Thoracic aorta (tissue), 2 donors: Measurements from ENCODE around the gene H19. TPM values are rescaled to one million over a fixed set of nuclear protein-coding genes. Genes with fewer than 3 reads are reported as not detected.

Experiments used
- ATAC-seq: fragments of 150-250 bp; one replicate; pipeline ENCODE4 v1.8.0; 2017; ENCODE audit warnings: low read depth; ENCODE audit not compliant: insufficient number of reproducible peaks, low FRiP score
- DNase-seq: peaks from one replicate; pipeline ENCODE4 v3.0.0-alpha.2; 2020; ENCODE audit warnings: low spot score
- H3K27ac ChIP-seq, 2 donors: fragments of 200-600 bp; sonication (generic); 1 replicate in 1 of 2; 2 replicates in 1 of 2; pipeline ENCODE4 v1.5.1; 2016; ENCODE audit warnings: mild to moderate bottlenecking in 2 of 2, moderate library complexity in 2 of 2
- H3K27me3 ChIP-seq: fragments of 200-600 bp; sonication (generic); replicated peaks from 2 replicates; pipeline ENCODE4 v1.6.0; 2016; ENCODE audit warnings: mild to moderate bottlenecking; ENCODE audit not compliant: insufficient read depth
- H3K36me3 ChIP-seq: fragments of 200-600 bp; sonication (generic); one replicate; pipeline ENCODE4 v1.5.1; 2016
- H3K4me1 ChIP-seq, 2 donors: fragments of 200-600 bp; sonication (generic); 1 replicate in 1 of 2; 2 replicates in 1 of 2; pipeline versions ENCODE4 v1.5.1 to v1.6.0; 2016; ENCODE audit warnings: low read depth in 2 of 2, mild to moderate bottlenecking in 1 of 2; ENCODE audit not compliant: control insufficient read depth in 1 of 2
- H3K4me3 ChIP-seq: fragments of 200-600 bp; sonication (generic); 2 replicates; pipeline ENCODE4 v1.5.1; 2016; ENCODE audit warnings: mild to moderate bottlenecking
- H3K9me3 ChIP-seq: fragments of 200-600 bp; sonication (generic); 2 replicates; pipeline ENCODE4 v1.5.1; 2016
- CTCF ChIP-seq: fragments of 200-600 bp; sonication (generic); IDR thresholded peaks from one replicate; pipeline ENCODE4 v1.5.1; 2019; ENCODE audit warnings: antibody characterized with exemption
- total RNA-seq, 2 donors: library from RNA; depleted of rRNA; stranded (reverse); fragments of >200 nt; gene quantifications; one replicate each; pipeline versions ENCODE4 v1.1.0 to v1.2.3, GENCODE V29; 2016

The H19 gene
- total RNA-seq, 2 donors from 2014 or later: 85.4 to 85.8 TPM

DNA sequence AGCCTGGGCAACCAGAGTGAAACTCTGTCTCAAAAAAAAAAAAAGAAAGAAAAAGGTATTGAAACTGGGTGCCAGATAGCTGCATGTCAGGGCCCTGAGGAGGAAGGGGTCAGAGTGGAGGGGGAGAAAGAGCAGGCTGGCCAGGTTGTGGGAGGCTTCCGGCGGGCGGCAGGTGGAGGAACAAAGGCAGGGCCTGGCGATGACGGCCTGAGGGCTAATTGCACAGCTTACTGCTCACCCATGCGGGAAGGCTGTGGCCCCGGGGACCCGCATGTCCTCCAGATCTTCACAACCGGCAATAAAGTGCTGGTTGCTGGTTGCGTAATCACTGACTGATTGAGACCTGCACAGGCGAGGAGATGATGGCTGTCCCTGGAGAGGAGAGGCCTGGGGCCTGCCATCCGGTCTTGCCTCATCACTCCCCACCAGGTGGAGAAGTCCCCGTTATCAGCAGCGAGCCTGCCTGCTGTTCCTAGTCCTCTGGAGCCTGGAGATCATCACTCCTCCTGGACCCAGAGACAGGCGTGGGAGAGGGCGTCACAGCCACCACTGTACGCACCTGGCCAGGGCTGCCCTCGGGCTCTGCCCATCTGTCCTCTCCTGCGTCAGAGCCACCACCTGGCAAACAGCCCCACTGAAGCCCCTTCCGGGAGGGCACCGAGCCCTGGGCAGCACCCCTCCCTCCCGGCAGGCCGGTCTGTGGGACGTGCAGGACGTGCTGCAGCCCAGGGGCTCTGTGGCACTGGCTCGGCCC, 18.7 kb downstream of the H19 start:
- no peaks in the 10 kb centered on the region for H3K36me3 ChIP-seq
- H3K4me1 ChIP-seq: no peaks in the 10 kb centered on the region
- DNase-seq (no peak), ATAC-seq (no peak)
- H3K4me3 ChIP-seq: no peak overlapping the region
- no peaks in the 10 kb centered on the region for H3K27me3 ChIP-seq
- no peaks in the 10 kb centered on the region for H3K9me3 ChIP-seq
- no peak for TF ChIP-seq CTCF
- H3K27ac ChIP-seq: no peak overlapping the region

- no peak overlapping the region for H3K4me3 ChIP-seq
- ATAC-seq: no peak
- DNase-seq: no peak
- H3K9me3 ChIP-seq: no peaks in the 10 kb centered on the region
- no peaks in the 10 kb centered on the region for H3K4me1 ChIP-seq
- no peaks in the 10 kb centered on the region for H3K27me3 ChIP-seq
- no peak overlapping the region for H3K27ac ChIP-seq
- no peaks in the 10 kb centered on the region for H3K36me3 ChIP-seq
- no peak for TF ChIP-seq CTCF
Observed at GRCh38 chr11:1975185-1975584, 22.5 kb downstream of the H19 start.

DNA sequence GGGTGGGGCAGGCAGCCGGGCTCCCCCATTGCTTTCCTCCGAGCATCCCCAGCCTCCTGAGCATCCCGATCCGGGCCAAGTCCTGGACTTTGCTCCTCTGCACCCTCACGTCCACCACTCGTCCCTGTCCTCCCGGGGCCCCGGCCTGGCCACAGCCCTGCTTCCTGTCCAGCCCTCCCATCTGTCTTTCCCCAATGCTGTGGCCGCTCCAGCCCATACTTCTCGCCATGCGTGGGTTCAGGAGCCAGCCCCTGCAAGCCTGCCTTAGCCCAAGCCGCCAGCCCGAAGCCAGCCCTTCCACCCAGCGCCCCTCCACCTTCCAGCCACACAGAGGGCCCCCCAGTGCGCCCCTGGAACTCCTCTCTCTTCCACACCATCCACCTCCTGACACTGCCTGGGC, 26.7 kb downstream of the H19 start:
- H3K4me3 ChIP-seq: no peak overlapping the region
- no peak for TF ChIP-seq CTCF

DNA sequence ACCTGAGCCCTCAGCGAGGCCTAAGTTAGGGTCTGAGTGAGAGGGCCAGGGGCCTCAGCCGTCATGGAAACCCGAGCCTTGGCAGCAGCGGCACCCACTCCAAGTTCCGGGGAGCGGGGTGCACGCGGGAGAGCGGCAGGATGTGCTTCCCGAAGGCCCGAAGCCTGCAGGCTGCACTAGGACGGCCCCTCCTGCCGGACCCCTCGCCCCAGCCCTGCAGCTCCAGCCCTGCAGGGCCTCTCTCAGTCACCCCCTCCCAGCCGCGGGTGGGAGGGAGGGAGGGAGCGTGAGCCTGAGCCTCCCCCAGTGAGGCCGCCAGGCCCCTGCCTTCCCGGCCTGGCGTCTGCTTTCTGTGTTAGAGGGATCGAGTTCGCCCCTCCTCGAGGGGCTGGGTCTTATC, 27.9 kb downstream of the H19 start:
- no peaks in the 10 kb centered on the region for H3K27me3 ChIP-seq
- H3K36me3 ChIP-seq: no peaks in the 10 kb centered on the region
- no peak for TF ChIP-seq CTCF
- no peaks in the 10 kb centered on the region for H3K4me1 ChIP-seq
- no peak overlapping the region for H3K27ac ChIP-seq
- DNase-seq (no peak), ATAC-seq (no peak)
- no peaks in the 10 kb centered on the region for H3K9me3 ChIP-seq
- H3K4me3 ChIP-seq: no peak overlapping the region

More for the DNA sequence above, 26.7 kb downstream of the H19 start:
- no peaks in the 10 kb centered on the region for H3K9me3 ChIP-seq
- H3K27ac ChIP-seq: no peak overlapping the region
- H3K27me3 ChIP-seq: no peaks in the 10 kb centered on the region
- H3K4me1 ChIP-seq: no peaks in the 10 kb centered on the region
- H3K36me3 ChIP-seq: no peaks in the 10 kb centered on the region
- no peak for ATAC-seq
- DNase-seq: no peak

- H3K27me3 ChIP-seq: no peaks in the 10 kb centered on the region
- H3K4me1 ChIP-seq: no peaks in the 10 kb centered on the region
- TF ChIP-seq CTCF: no peak
- no peaks in the 10 kb centered on the region for H3K36me3 ChIP-seq
- H3K9me3 ChIP-seq: no peaks in the 10 kb centered on the region
- no peak overlapping the region for H3K27ac ChIP-seq
- ATAC-seq (no peak), DNase-seq (no peak)
- H3K4me3 ChIP-seq: no peak overlapping the region
Observed at GRCh38 chr11:1969035-1969434, 28.6 kb downstream of the H19 start.
